ES-I3 (cell line): Measurements from ENCODE around the gene PJVK.

Experiments
- H3K36me3 ChIP-seq: 2 replicates; pipeline ENCODE4 v1.6.1; 2013; ENCODE audit warnings: mild to moderate bottlenecking, low read length, control low read depth, moderate library complexity; ENCODE audit not compliant: insufficient read depth
- H3K4me1 ChIP-seq: 2 replicates; pipeline ENCODE4 v1.6.1; 2013; ENCODE audit warnings: mild to moderate bottlenecking, control low read depth, low read length; ENCODE audit not compliant: insufficient read depth
- H3K9ac ChIP-seq: 2 replicates; pipeline ENCODE4 v1.6.1; 2013; ENCODE audit warnings: low read depth, mild to moderate bottlenecking, low read length, moderate library complexity
- H3K9me3 ChIP-seq: 2 replicates; pipeline ENCODE4 v1.6.1; 2013; ENCODE audit warnings: mild to moderate bottlenecking, low read length, moderate library complexity; ENCODE audit not compliant: control insufficient read depth, insufficient read depth

The PJVK gene

DNA sequence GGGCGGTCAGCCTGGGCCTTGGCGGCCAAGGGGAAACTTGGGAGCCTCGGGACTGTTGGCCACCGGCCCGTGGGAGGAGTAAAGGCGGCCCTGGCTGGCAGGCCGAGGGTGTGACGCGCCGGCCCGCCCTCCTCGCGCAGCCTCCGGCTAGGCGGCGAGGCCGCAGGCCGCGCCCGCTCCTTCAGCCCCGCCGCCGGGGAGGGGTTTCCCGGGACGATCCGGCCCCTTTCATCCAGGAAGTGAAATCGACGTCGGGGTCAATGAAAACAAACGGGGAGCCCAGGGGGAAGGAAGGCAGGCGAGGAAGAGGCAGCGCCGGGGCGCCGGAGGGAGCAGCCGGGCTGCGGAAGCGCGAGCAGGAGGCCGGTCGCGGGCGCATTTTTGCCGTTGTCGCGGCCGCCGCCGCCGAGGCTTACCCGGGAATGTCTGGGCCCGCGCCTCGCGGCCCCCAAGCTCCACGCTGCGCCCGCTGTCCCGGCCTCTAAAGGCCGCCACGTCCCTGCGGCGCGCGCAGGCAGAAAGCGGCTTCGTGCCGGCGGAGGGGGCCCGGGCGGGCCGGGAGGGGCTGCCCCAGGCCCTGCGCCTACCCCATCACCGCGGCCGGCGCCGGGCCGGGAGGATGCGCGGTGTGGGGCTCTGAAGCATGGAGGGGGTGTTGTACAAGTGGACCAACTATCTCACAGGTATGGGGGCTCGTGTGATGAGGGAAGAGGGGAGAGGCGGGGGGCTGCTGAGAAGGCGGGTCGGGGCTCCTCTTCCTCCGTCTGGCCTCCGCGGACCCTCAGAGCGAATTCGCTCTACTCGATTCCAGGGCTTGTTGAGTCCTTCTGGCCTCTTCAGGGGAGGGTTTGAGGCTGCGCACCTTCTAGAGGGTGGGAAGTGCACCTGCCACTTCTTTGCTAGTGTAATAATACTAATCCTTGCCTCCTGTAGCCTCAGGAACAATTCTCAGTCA is 29.3 kb downstream of the PJVK start, which contains the start of gene PLEKHA3:
PLEKHA3 (plus strand) TSS at position 231 of the 955 bp plus-strand sequence; CDS start at position 644, 413 bp downstream.
- Histone ChIP-seq H3K4me1 (peaks cover 13% of the 10 kb centered on the region), H3K9me3 (no peaks in the 10 kb centered on the region), H3K9ac (peak within 1 kb of the TSS; percentile 96; the same call in 1 of the 2 replicates), H3K36me3 (no peaks in the 10 kb centered on the region)

DNA sequence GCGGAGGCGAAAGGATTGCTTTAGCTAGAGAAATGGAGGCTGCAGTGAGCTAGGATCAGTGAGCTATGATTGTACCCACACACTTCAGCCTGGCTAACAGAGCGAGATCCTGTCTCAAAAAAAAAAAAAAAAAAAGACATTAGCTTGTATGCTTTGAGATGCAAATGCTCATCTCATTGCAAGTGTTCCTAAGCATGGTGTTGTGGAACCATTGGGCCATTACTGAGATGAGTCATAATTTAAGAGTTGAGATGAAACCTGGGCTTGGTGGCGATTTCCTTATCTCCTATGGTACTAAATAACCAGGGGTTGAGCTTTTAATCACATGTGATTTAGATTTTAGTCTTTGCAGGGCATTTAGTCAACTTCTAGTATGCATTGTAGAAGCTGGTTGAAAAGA is 31.3 kb downstream of the PJVK start:
- peaks cover 13% of the 10 kb centered on the region for H3K4me1 ChIP-seq
- no peaks in the 10 kb centered on the region for H3K36me3 ChIP-seq
- no peaks in the 10 kb centered on the region for H3K9me3 ChIP-seq
- peak overlapping the region; percentile 28; the same call in 1 of the 2 replicates for H3K9ac ChIP-seq

GRCh38 chr2:178484245-178485041 is 33.3 kb downstream of the PJVK start:
- H3K4me1 ChIP-seq: peaks cover 13% of the 10 kb centered on the region
- no peaks in the 10 kb centered on the region for H3K9me3 ChIP-seq
- H3K36me3 ChIP-seq: no peaks in the 10 kb centered on the region
- no peak overlapping the region for H3K9ac ChIP-seq

- H3K4me1 ChIP-seq: peaks cover 13% of the 10 kb centered on the region
- no peaks in the 10 kb centered on the region for H3K36me3 ChIP-seq
- no peak overlapping the region for H3K9ac ChIP-seq
- H3K9me3 ChIP-seq: no peaks in the 10 kb centered on the region
Measured at GRCh38 chr2:178485356-178485755, 34.2 kb downstream of the PJVK start.

GRCh38 chr2:178491612-178492011 is 40.4 kb downstream of the PJVK start:
- Histone ChIP-seq H3K9me3 (no peaks in the 10 kb centered on the region), H3K9ac (no peak overlapping the region), H3K4me1 (no peaks in the 10 kb centered on the region), H3K36me3 (no peaks in the 10 kb centered on the region)

GRCh38 chr2:178496049-178496448 is 44.9 kb downstream of the PJVK start:
- Histone ChIP-seq H3K4me1 (0 out of 2 replicates have a peak, but pooled peaks cover 3% of the 10 kb centered on the region), H3K36me3 (peaks cover 4% of the 10 kb centered on the region; the same call in 1 of the 2 replicates), H3K9me3 (no peaks in the 10 kb centered on the region), H3K9ac (no peak overlapping the region)

GRCh38 chr2:178498137-178498536 is 47.0 kb downstream of the PJVK start:
- Histone ChIP-seq H3K9ac (no peak overlapping the region), H3K9me3 (no peaks in the 10 kb centered on the region), H3K4me1 (0 out of 2 replicates have a peak, but pooled peaks cover 3% of the 10 kb centered on the region), H3K36me3 (peaks cover 4% of the 10 kb centered on the region; the same call in 1 of the 2 replicates)

DNA sequence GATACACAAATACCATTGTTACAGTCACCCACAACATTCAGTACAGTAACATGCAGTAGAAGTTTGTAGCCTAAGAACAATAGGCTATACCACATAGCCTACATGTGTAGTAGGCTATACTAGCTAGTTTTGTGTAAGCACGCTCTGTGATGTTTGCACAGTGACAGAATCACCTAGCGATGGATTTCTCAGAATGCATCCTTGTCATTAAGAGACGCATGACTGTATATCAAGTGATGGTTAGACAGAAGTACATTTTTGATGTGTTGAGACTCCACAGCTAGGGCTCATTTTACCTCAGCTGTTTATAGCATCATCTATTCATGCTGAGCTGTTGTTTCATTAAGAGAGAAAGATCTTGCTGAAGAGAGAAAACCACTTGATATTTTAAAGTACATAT is 48.5 kb downstream of the PJVK start:
- H3K36me3 ChIP-seq: peaks cover 4% of the 10 kb centered on the region; the same call in 1 of the 2 replicates
- H3K9me3 ChIP-seq: no peaks in the 10 kb centered on the region

GRCh38 chr2:178502751-178503150 is 51.6 kb downstream of the PJVK start:
- H3K36me3 ChIP-seq: peaks cover 4% of the 10 kb centered on the region; the same call in 1 of the 2 replicates
- H3K9me3 ChIP-seq: no peaks in the 10 kb centered on the region
- H3K9ac ChIP-seq: no peak overlapping the region
- H3K4me1 ChIP-seq: peaks cover 13% of the 10 kb centered on the region

More for the DNA sequence above, 48.5 kb downstream of the PJVK start:
- Histone ChIP-seq H3K4me1 (0 out of 2 replicates have a peak, but pooled peaks cover 3% of the 10 kb centered on the region), H3K9ac (no peak overlapping the region)

DNA sequence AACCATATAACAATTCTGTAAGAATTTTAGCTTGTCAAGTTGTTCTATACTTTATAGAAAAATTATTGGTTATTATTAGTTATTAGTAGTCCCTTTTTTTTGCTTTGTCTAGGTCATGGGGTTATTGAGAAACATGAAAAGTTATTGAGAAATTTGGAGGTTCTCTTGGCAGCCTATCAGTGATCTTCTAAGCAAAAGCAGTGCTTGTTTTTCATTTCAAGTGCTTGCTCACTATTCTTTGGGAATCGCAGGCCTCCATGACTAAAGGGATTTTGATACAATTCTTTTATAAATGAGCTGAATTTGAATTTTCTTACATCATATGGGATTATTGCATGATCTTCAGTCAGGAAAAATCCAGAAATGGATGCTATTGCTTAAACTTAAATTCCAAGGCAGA is 54.9 kb downstream of the PJVK start:
- Histone ChIP-seq H3K9me3 (no peaks in the 10 kb centered on the region), H3K9ac (no peak overlapping the region), H3K4me1 (peaks cover 16% of the 10 kb centered on the region), H3K36me3 (no peaks in the 10 kb centered on the region)

GRCh38 chr2:178506524-178506923 is 55.3 kb downstream of the PJVK start:
- Histone ChIP-seq H3K4me1 (peaks cover 16% of the 10 kb centered on the region), H3K36me3 (no peaks in the 10 kb centered on the region), H3K9ac (no peak overlapping the region), H3K9me3 (no peaks in the 10 kb centered on the region)

DNA sequence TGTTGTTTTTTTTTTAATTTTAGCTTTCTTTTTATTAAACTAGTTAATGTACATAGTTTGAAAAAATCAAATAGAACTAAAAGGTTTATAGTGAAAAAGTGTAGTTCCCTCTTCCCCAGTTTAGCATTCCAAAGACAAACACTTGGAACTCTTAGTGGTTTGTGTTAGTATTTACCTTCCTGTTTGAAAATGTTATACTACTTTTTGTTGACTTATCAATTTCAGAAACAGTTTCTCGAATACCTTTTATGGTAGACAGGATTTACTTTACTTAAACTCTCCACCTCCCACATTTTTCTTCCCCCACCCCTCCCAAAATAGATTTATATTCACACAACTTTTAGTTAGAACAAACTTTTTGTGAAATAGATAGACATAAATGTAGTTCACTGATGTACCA is 55.8 kb downstream of the PJVK start:
- Histone ChIP-seq H3K9ac (no peak overlapping the region), H3K9me3 (no peaks in the 10 kb centered on the region), H3K4me1 (peaks cover 16% of the 10 kb centered on the region), H3K36me3 (no peaks in the 10 kb centered on the region)

DNA sequence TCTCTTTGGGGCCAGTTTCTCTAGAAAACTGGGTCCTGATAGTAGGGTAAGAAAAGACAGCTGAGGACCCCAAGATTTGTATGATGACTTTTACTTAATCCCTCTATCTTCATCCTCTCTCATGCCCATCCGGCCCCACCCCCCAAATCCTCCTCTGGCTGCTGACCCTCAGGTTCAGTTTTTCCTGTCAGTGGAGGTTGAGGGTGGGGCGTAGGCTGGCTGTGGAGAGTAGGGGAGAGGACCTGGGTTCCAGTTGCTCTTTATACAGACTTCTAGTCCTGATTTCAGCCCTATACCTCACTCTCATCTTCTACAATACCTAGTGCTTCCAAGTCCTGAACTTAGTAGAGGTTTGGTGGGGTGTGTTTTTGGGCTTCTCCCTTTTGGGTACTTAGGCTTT is 57.5 kb downstream of the PJVK start:
- Histone ChIP-seq H3K4me1 (peaks cover 16% of the 10 kb centered on the region), H3K36me3 (no peaks in the 10 kb centered on the region), H3K9ac (no peak overlapping the region), H3K9me3 (no peaks in the 10 kb centered on the region)

- H3K4me1 ChIP-seq: peaks cover 16% of the 10 kb centered on the region
- no peaks in the 10 kb centered on the region for H3K9me3 ChIP-seq
- no peak overlapping the region for H3K9ac ChIP-seq
- no peaks in the 10 kb centered on the region for H3K36me3 ChIP-seq
Measured at GRCh38 chr2:178510384-178510783, 59.2 kb downstream of the PJVK start.
